GM12872 (cell line): Measurements from ENCODE around the gene CPXM1.

Source experiments
- CTCF ChIP-seq: IDR thresholded peaks from 3 replicates; pipeline ENCODE4 v1.5.1; 2011; ENCODE audit warnings: low read depth, mild to moderate bottlenecking, low read length, moderate library complexity; ENCODE audit not compliant: insufficient read depth

Gene CPXM1

GRCh38 chr20:2752567-2753460 lies 47.6 kb downstream of the CPXM1 start:
- peak; percentile 79 for TF ChIP-seq CTCF

GRCh38 chr20:2751878-2752566 lies 48.4 kb downstream of the CPXM1 start:
- no peak; the same call in 2 of the 3 replicates for TF ChIP-seq CTCF

- TF ChIP-seq CTCF = no peak
Observed at GRCh38 chr20:2751347-2751877, 49.0 kb downstream of the CPXM1 start.

- no peak for TF ChIP-seq CTCF
Observed at GRCh38 chr20:2750491-2751251, 49.8 kb downstream of the CPXM1 start.

DNA sequence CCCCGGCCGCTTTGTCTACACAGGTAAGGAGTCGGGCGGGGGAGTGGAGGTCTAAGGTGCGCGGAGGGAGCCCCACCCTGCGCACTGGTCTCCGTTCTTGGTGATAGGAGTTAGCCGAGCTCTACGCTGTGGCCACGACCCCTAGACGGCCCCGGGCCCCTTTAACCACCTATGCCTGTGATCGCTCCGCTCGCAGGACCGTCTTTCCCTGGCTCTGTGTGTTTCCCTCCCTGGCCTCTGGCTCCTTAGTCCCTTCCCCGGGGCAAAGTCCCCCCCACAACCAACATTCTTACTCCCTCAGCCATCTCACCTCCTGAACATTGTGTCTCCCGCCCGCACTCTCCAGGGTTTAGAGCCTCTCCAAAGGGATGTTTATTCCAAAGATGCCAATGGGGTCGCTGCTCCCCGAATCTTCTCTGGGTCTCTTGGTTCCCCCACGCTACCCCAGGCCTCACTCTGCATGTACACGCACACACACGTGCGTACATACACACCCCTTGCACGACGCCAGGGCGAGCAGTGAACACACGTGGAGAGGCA lies 50.4 kb downstream of the CPXM1 start:
- no peak for TF ChIP-seq CTCF

- TF ChIP-seq CTCF = no peak
Observed at GRCh38 chr20:2749343-2749950, 51.0 kb downstream of the CPXM1 start.
